Osteocyte (in vitro differentiated cells): Measurements from ENCODE around the gene NOD1. TPM values are rescaled to one million over a fixed set of nuclear protein-coding genes. Genes with fewer than 3 reads are reported as not detected.

Experiments used
- DNase-seq: peaks from one replicate; pipeline ENCODE4 v3.0.0; 2021; ENCODE audit warnings: mixed read lengths; ENCODE audit not compliant: unreplicated experiment; ENCODE audit errors: extremely low spot score
- H3K27ac Mint-ChIP-seq: one replicate; pipeline ENCODE4 v1.8.0; 2021; ENCODE audit warnings: mild to moderate bottlenecking, mixed read lengths; ENCODE audit not compliant: unreplicated experiment
- H3K27me3 Mint-ChIP-seq: one replicate; pipeline ENCODE4 v1.8.0; 2021; ENCODE audit warnings: mixed read lengths; ENCODE audit not compliant: unreplicated experiment
- H3K36me3 Mint-ChIP-seq: one replicate; pipeline ENCODE4 v1.8.0; 2021; ENCODE audit warnings: mixed read lengths; ENCODE audit not compliant: unreplicated experiment
- H3K4me1 Mint-ChIP-seq: one replicate; pipeline ENCODE4 v1.8.0; 2021; ENCODE audit warnings: mixed read lengths; ENCODE audit not compliant: unreplicated experiment
- H3K4me3 Mint-ChIP-seq: one replicate; pipeline ENCODE4 v1.8.0; 2021; ENCODE audit warnings: mild to moderate bottlenecking, moderate library complexity, mixed read lengths; ENCODE audit not compliant: unreplicated experiment
- H3K9me3 Mint-ChIP-seq: one replicate; pipeline ENCODE4 v1.8.0; 2021; ENCODE audit warnings: mixed read lengths; ENCODE audit not compliant: unreplicated experiment
- CTCF ChIP-seq: fragments of 200-600 bp; sonication (generic); IDR thresholded peaks from 2 replicates; pipeline ENCODE4 v1.5.0; 2021; ENCODE audit warnings: antibody characterized with exemption, mild to moderate bottlenecking, moderate library complexity
- total RNA-seq: library from RNA; stranded (reverse); gene quantifications from 2 replicates; pipeline ENCODE4 v1.2.1, GENCODE V29; 2021

The NOD1 gene
- total RNA-seq, 1 donor from 2014 or later = 7.2 TPM

GRCh38 chr7:30451539-30452279 is 26.9 kb downstream of the NOD1 start:
- TF ChIP-seq CTCF = no peak
- DNase-seq = no peak
- Mint-ChIP-seq H3K27me3 (no peaks in the 10 kb centered on the region), H3K36me3 (peaks cover 17% of the 10 kb centered on the region), H3K4me1 (peaks cover 1% of the 10 kb centered on the region), H3K27ac (no peak overlapping the region), H3K4me3 (no peak overlapping the region), H3K9me3 (no peaks in the 10 kb centered on the region)

GRCh38 chr7:30450983-30451497 is 27.5 kb downstream of the NOD1 start:
- Mint-ChIP-seq H3K9me3 (no peaks in the 10 kb centered on the region), H3K36me3 (peaks cover 16% of the 10 kb centered on the region), H3K27ac (no peak overlapping the region), H3K4me1 (peaks cover 1% of the 10 kb centered on the region), H3K4me3 (no peak overlapping the region), H3K27me3 (no peaks in the 10 kb centered on the region)
- no peak for TF ChIP-seq CTCF
- no peak for DNase-seq

- no peak overlapping the region for H3K4me3 Mint-ChIP-seq
- H3K9me3 Mint-ChIP-seq = no peaks in the 10 kb centered on the region
- no peaks in the 10 kb centered on the region for H3K27me3 Mint-ChIP-seq
- H3K27ac Mint-ChIP-seq = no peak overlapping the region
- H3K36me3 Mint-ChIP-seq = peaks cover 16% of the 10 kb centered on the region
- H3K4me1 Mint-ChIP-seq = peaks cover 1% of the 10 kb centered on the region
- no peak for DNase-seq
- no peak for TF ChIP-seq CTCF
These were observed 28.2 kb downstream of the NOD1 start for GRCh38 chr7:30450240-30450982.

- H3K9me3 Mint-ChIP-seq = no peaks in the 10 kb centered on the region
- peaks cover 1% of the 10 kb centered on the region for H3K4me1 Mint-ChIP-seq
- no peak for DNase-seq
- H3K36me3 Mint-ChIP-seq = peaks cover 14% of the 10 kb centered on the region
- no peaks in the 10 kb centered on the region for H3K27me3 Mint-ChIP-seq
- no peak overlapping the region for H3K4me3 Mint-ChIP-seq
- H3K27ac Mint-ChIP-seq = no peak overlapping the region
- no peak for TF ChIP-seq CTCF
These were observed 30.0 kb downstream of the NOD1 start for GRCh38 chr7:30448461-30449189.

- Mint-ChIP-seq H3K9me3 (no peaks in the 10 kb centered on the region), H3K27me3 (no peaks in the 10 kb centered on the region), H3K36me3 (peaks cover 14% of the 10 kb centered on the region), H3K4me3 (no peak overlapping the region), H3K4me1 (peaks cover 1% of the 10 kb centered on the region), H3K27ac (no peak overlapping the region)
- DNase-seq = no peak
- no peak for TF ChIP-seq CTCF
These were observed 31.1 kb downstream of the NOD1 start for GRCh38 chr7:30447466-30447865.
